ENCODE data around the gene GFPT1.

The GFPT1 gene

GRCh38 chr2:69340101-69340775 lies 46.8 kb downstream of the GFPT1 start:
- Histone ChIP-seq H3K9me2 (replicated peaks; ENCODE audit: low read depth, low read length) (no peaks in the 10 kb centered on the region), H3K4me3 (ENCODE audit: low read length, poor library complexity, severe bottlenecking) (no peak overlapping the region), H3K79me2 (ENCODE audit: insufficient read depth, low read length) (no peaks in the 10 kb centered on the region), H3K9me3 (ENCODE audit: insufficient read depth, low read depth, low read length) (no peaks in the 10 kb centered on the region), H3K27me3 (ENCODE audit: insufficient read depth, low read length, poor library complexity, severe bottlenecking) (no peaks in the 10 kb centered on the region), H3K36me3 (ENCODE audit: insufficient read depth, low read length) (peaks cover 87% of the 10 kb centered on the region), H4K20me1 (ENCODE audit: insufficient read depth, low read length, poor library complexity, severe bottlenecking) (no peaks in the 10 kb centered on the region), H2AFZ (ENCODE audit: low read length) (no peak overlapping the region), H3K9ac (ENCODE audit: low read depth, low read length, poor library complexity, severe bottlenecking) (no peak overlapping the region), H3F3A (ENCODE audit: low read depth) (no peaks in the 10 kb centered on the region), H3K4me1 (ENCODE audit: insufficient read depth, low read length, poor library complexity, severe bottlenecking) (no peaks in the 10 kb centered on the region), H3K4me2 (ENCODE audit: low read depth, low read length, poor library complexity, severe bottlenecking) (no peak overlapping the region)
- TF ChIP-seq CTCF (conservative IDR thresholded peaks at IDR 0.05; ENCODE audit: low read length) (no peak), EZH2phosphoT487 (IDR thresholded peaks at IDR 0.05; ENCODE audit: borderline replicate concordance) (no peak)

GRCh38 chr2:69335311-69335710 lies 51.7 kb downstream of the GFPT1 start:
- Histone ChIP-seq H3F3A (ENCODE audit: low read depth) (no peaks in the 10 kb centered on the region), H3K27me3 (ENCODE audit: insufficient read depth, low read length, poor library complexity, severe bottlenecking) (no peaks in the 10 kb centered on the region), H3K79me2 (ENCODE audit: insufficient read depth, low read length) (no peaks in the 10 kb centered on the region), H3K9me2 (replicated peaks; ENCODE audit: low read depth, low read length) (no peaks in the 10 kb centered on the region), H3K9ac (ENCODE audit: low read depth, low read length, poor library complexity, severe bottlenecking) (no peak overlapping the region), H2AFZ (ENCODE audit: low read length) (no peak overlapping the region), H3K4me2 (ENCODE audit: low read depth, low read length, poor library complexity, severe bottlenecking) (no peak overlapping the region), H3K9me3 (ENCODE audit: insufficient read depth, low read depth, low read length) (no peaks in the 10 kb centered on the region), H3K4me1 (ENCODE audit: insufficient read depth, low read length, poor library complexity, severe bottlenecking) (no peaks in the 10 kb centered on the region), H3K4me3 (ENCODE audit: low read length, poor library complexity, severe bottlenecking) (no peak overlapping the region), H4K20me1 (ENCODE audit: insufficient read depth, low read length, poor library complexity, severe bottlenecking) (no peaks in the 10 kb centered on the region), H3K36me3 (ENCODE audit: insufficient read depth, low read length) (peaks cover 74% of the 10 kb centered on the region)
- no peak for TF ChIP-seq CTCF (conservative IDR thresholded peaks at IDR 0.05; ENCODE audit: low read length)
- TF ChIP-seq EZH2phosphoT487 (IDR thresholded peaks at IDR 0.05; ENCODE audit: borderline replicate concordance): no peak

- H3K9ac ChIP-seq (ENCODE audit: low read depth, low read length, poor library complexity, severe bottlenecking): no peak overlapping the region
- no peaks in the 10 kb centered on the region for H3K4me1 ChIP-seq (ENCODE audit: insufficient read depth, low read length, poor library complexity, severe bottlenecking)
- H3K4me3 ChIP-seq (ENCODE audit: low read length, poor library complexity, severe bottlenecking): no peak overlapping the region
- H3K36me3 ChIP-seq (ENCODE audit: insufficient read depth, low read length): peaks cover 81% of the 10 kb centered on the region
- no peak overlapping the region for H3K4me2 ChIP-seq (ENCODE audit: low read depth, low read length, poor library complexity, severe bottlenecking)
- no peaks in the 10 kb centered on the region for H4K20me1 ChIP-seq (ENCODE audit: insufficient read depth, low read length, poor library complexity, severe bottlenecking)
- no peaks in the 10 kb centered on the region for H3K9me2 ChIP-seq (replicated peaks; ENCODE audit: low read depth, low read length)
- H3K79me2 ChIP-seq (ENCODE audit: insufficient read depth, low read length): no peaks in the 10 kb centered on the region
- no peaks in the 10 kb centered on the region for H3K27me3 ChIP-seq (ENCODE audit: insufficient read depth, low read length, poor library complexity, severe bottlenecking)
- no peaks in the 10 kb centered on the region for H3K9me3 ChIP-seq (ENCODE audit: insufficient read depth, low read depth, low read length)
- no peak overlapping the region for H2AFZ ChIP-seq (ENCODE audit: low read length)
- H3F3A ChIP-seq (ENCODE audit: low read depth): no peaks in the 10 kb centered on the region
- TF ChIP-seq CTCF (conservative IDR thresholded peaks at IDR 0.05; ENCODE audit: low read length) (no peak), EZH2phosphoT487 (IDR thresholded peaks at IDR 0.05; ENCODE audit: borderline replicate concordance) (no peak)
These were observed 53.7 kb downstream of the GFPT1 start for GRCh38 chr2:69333352-69333751.

Measured in Loucy (cell line).